Fibroblast of mammary gland (primary cell): ENCODE measurements around the gene MYO1E.
A peak's percentile ranks its signal among the peaks of the same experiment; 100 is the strongest.

Experiments
- DNase-seq: peaks from one replicate; pipeline ENCODE4 v3.0.0-alpha.2; 2010; ENCODE audit warnings: low read depth
- H3K4me3 ChIP-seq: 2 replicates; pipeline ENCODE4 v1.5.1; 2011; ENCODE audit warnings: low read depth, mild to moderate bottlenecking, low read length, moderate library complexity; ENCODE audit not compliant: control insufficient read depth
- CTCF ChIP-seq: conservative IDR thresholded peaks from 2 replicates; pipeline ENCODE4 v1.5.1; 2011; ENCODE audit warnings: low read depth, low read length, inconsistent platforms; ENCODE audit not compliant: control insufficient read depth, insufficient read depth

The MYO1E gene

DNA sequence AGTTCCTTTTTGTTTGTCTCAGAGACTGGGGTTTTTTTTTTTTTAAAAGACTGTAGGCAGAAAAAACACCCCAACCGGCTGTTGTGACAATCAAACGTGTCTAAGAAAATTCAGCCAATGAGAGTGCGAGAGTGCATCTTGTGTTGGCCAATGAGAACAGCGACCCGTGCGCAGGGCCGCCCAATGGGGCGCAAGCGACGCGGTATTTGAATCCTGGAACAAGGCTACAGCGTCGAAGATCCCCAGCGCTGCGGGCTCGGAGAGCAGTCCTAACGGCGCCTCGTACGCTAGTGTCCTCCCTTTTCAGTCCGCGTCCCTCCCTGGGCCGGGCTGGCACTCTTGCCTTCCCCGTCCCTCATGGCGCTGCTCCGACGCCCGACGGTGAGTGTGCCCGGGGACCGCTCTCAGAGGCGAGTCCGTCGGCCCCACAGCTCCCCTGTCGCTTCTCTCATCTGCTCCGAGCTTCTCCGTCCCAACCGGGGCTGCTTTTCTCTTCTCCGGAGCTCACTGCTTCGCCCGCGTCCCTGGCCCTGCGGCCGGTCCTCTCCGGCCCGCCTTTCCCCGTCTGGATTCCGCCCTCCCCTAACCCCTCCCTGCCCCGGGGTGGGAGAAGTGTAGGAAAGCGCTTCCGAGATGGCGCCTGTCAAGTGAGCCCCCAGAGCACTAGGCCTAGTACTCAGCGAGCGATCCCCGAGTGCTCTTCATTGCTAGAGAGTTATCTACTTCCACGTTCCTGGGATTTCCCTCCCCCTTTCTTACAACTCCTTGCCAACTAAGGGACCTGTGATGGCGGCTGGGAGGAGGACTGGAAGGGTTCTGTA lies 267.5 kb downstream of the MYO1E start, which contains the start of gene CCNB2:
Gene CCNB2, plus strand, starts transcription at position 235 of the 821 bp plus-strand sequence. Its CDS starts 123 bp downstream, at position 358.
- no peak for TF ChIP-seq CTCF
- H3K4me3 ChIP-seq: peak within 1 kb of the TSS; percentile 91
- peak; percentile 96 for DNase-seq

DNA sequence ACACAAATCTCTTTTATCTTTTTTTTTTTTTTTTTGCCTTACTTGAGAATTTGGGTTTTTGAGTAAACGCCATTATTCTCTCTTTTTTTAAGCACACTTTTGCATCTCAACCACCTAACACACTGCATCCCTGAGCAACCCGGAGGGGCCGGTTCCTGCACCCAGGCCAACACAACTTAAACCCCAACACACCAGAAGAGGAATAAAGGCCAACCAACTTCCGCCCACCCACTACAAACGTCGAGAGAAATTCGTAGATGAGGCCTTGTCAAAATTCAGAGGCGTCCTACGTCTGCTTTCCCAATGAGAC lies 268.1 kb downstream of the MYO1E start:
- TF ChIP-seq CTCF: no peak
- no peak for DNase-seq
- H3K4me3 ChIP-seq: peak overlapping the region; percentile 91

GRCh38 chr15:59099162-59099685 lies 273.4 kb downstream of the MYO1E start:
- no peak for DNase-seq
- no peak for TF ChIP-seq CTCF
- no peak overlapping the region for H3K4me3 ChIP-seq

GRCh38 chr15:59096429-59096828 lies 276.2 kb downstream of the MYO1E start:
- TF ChIP-seq CTCF: no peak
- no peak overlapping the region for H3K4me3 ChIP-seq
- DNase-seq: no peak

- H3K4me3 ChIP-seq: no peak overlapping the region
- DNase-seq: no peak
- TF ChIP-seq CTCF: no peak
These were observed 278.6 kb downstream of the MYO1E start for GRCh38 chr15:59094077-59094476.

DNA sequence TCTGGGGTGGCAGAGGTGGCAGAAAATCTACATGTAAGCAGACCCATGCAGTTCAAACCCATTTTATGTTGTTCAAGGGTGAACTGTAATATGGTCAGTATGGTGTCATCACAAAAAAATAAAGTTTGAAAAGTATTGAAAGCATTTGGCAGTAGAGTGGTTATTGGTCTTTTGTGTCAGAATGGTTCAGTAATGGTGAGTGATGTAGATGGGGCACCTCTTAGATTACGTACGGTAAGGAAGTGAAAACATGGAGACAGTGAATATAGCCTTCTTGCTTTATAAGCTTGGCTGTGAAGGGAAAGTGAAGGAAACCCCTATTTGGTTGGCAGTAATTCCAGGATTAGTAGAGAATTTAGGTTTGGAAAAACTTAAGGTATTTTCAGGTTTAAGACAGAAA lies 284.9 kb downstream of the MYO1E start:
- no peak overlapping the region for H3K4me3 ChIP-seq
- DNase-seq: no peak
- TF ChIP-seq CTCF: no peak
